ENCODE measurements around the gene IMMP2L. TPM values are rescaled to one million over a fixed set of nuclear protein-coding genes. Genes with fewer than 3 reads are reported as not detected.

The IMMP2L gene
- total and polyA plus RNA-seq, 2 donors (not counting 3 experiments of a cell fraction or from before 2014, with no cell fraction given): 9.9 to 11.8 TPM

DNA sequence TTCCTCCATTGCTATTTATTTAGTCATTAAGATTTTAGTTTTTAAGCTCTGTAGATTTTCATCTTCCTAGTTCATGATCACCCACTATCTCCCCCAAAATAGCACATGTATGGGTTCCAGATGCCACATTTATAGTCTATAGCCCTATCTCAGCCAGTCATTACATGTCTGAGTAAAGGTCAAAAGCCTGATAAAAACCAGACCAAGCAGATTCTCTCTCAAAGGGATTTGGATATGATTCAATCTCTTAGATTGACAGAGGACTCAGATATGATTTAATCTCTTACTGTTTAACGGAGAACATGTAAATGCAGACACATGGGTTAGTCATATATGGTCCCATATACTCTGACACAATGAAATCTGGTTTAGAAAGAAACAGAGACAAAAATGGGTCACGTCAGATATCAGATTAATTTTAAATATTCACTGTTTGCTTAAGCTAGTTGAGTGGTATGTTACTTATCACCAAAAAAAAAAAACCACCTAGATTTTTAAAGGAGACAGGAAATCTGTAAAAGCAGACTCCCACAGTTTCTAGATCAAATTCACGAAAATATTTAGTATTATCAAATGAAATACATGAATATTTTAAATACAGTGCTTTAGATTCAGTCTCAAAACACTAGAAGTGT is 578.4 kb downstream of the IMMP2L start:
- intact Hi-C loops (cut with micrococcal nuclease) (no loop called here), dilution Hi-C loops (cut with MboI; ENCODE audit: extremely low pct_ligation_motif_present, low sequenced_read_pairs) (no loop called here)
- Histone ChIP-seq H3K4me3 (replicated peaks in 1 of 3; ENCODE audit: insufficient read depth in 1 of 3, low read depth in 1 of 3, low read length in 3 of 3) (no peak overlapping the region), H2AFZ (ENCODE audit: low read depth, low read length) (no peak overlapping the region), H3K9me1 (replicated peaks; ENCODE audit: control insufficient read depth, extremely low read depth, insufficient read depth, low read length) (no peaks in the 10 kb centered on the region), H4K20me1 (replicated peaks; ENCODE audit: control insufficient read depth, extremely low read depth, insufficient read depth, low read length) (no peaks in the 10 kb centered on the region), H3K9ac (replicated peaks; ENCODE audit: extremely low read depth, insufficient read depth, low read length) (no peak overlapping the region), H3K27me3 (ENCODE audit: control insufficient read depth in 2 of 2, insufficient read depth in 2 of 2, low read length in 2 of 2) (no peaks in the 10 kb centered on the region), H3K27ac (ENCODE audit: insufficient read depth, low read depth, low read length) (no peak overlapping the region), H3K9me3 (replicated peaks; ENCODE audit: control insufficient read depth, insufficient read depth, low read length) (no peaks in the 10 kb centered on the region), H3K4me2 (ENCODE audit: insufficient read depth, low read length) (no peak overlapping the region), H3K79me2 (ENCODE audit: control insufficient read depth, insufficient read depth, low read length) (no peaks in the 10 kb centered on the region), H3K36me3 (ENCODE audit: control insufficient read depth in 2 of 2, extremely low read depth in 1 of 2, insufficient read depth in 2 of 2, low read length in 2 of 2) (no peaks in the 10 kb centered on the region), H3K4me1 (ENCODE audit: control insufficient read depth, extremely low read depth, insufficient read depth, low read length) (no peaks in the 10 kb centered on the region)
- POLR2A ChIA-PET: no interaction called here
- BruUV-seq (replicated peaks): no TSS peak
- TF ChIP-seq EZH2 (IDR thresholded peaks at IDR 0.05; ENCODE audit: borderline replicate concordance, low read depth, low read length, severe bottlenecking) (no peak), GATA2 (IDR thresholded peaks at IDR 0.05; ENCODE audit: insufficient read depth, insufficient read length, low read depth, low read length) (no peak), MYC (IDR thresholded peaks at IDR 0.05; ENCODE audit: low read depth, low read length) (no peak), FOS (IDR thresholded peaks at IDR 0.05; ENCODE audit: borderline replicate concordance, insufficient read depth, low read length) (no peak), POLR2A (IDR thresholded peaks at IDR 0.05; ENCODE audit: low read depth, low read length) (no peak), JUN (IDR thresholded peaks at IDR 0.05; ENCODE audit: borderline replicate concordance, insufficient read depth, insufficient read length, low read depth) (no peak)
- DNase-seq (ENCODE audit: low read depth, low spot score): no peak
- no peak for FAIRE-seq
- CTCF ChIA-PET: no interaction called here

DNA sequence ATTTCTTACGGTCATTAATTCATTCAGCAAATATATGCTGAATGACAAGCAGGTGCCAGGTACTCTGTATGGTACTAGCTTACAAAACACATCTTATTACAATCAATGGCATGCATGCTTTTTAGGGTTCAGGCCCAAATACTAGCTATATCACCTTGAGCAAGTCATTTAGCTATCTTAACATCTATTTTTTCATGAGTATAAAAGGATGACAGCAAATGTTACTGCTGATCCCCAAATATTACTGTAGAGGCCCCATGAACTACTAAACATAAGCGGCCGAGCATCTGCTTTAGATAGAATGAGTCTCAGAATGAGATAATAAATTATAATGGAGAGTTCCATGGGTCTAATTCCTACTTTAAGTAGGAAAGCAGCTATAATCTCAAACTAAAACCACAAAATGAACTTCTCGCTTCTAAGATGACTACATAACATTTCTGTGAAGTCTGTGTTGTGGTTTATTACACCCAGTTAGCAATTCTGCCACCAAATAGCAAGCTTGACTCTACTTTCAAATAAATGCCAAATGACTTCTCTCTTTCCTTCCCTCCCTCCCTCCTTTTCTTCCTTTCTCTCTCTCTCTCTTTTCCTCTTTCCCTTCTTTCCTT is 585.1 kb downstream of the IMMP2L start:
- no peak for DNase-seq (ENCODE audit: low read depth, low spot score)
- Histone ChIP-seq H3K79me2 (ENCODE audit: control insufficient read depth, insufficient read depth, low read length) (no peaks in the 10 kb centered on the region), H3K9me1 (replicated peaks; ENCODE audit: control insufficient read depth, extremely low read depth, insufficient read depth, low read length) (no peaks in the 10 kb centered on the region), H3K4me3 (replicated peaks in 1 of 3; ENCODE audit: insufficient read depth in 1 of 3, low read depth in 1 of 3, low read length in 3 of 3) (no peak overlapping the region), H3K9ac (replicated peaks; ENCODE audit: extremely low read depth, insufficient read depth, low read length) (no peak overlapping the region), H3K27ac (ENCODE audit: insufficient read depth, low read depth, low read length) (no peak overlapping the region), H3K4me1 (ENCODE audit: control insufficient read depth, extremely low read depth, insufficient read depth, low read length) (peaks cover 4% of the 10 kb centered on the region), H3K4me2 (ENCODE audit: insufficient read depth, low read length) (no peak overlapping the region), H3K9me3 (replicated peaks; ENCODE audit: control insufficient read depth, insufficient read depth, low read length) (no peaks in the 10 kb centered on the region), H4K20me1 (replicated peaks; ENCODE audit: control insufficient read depth, extremely low read depth, insufficient read depth, low read length) (no peaks in the 10 kb centered on the region), H2AFZ (ENCODE audit: low read depth, low read length) (no peak overlapping the region), H3K36me3 (ENCODE audit: control insufficient read depth in 2 of 2, extremely low read depth in 1 of 2, insufficient read depth in 2 of 2, low read length in 2 of 2) (no peaks in the 10 kb centered on the region), H3K27me3 (ENCODE audit: control insufficient read depth in 2 of 2, insufficient read depth in 2 of 2, low read length in 2 of 2) (no peaks in the 10 kb centered on the region)
- BruUV-seq (replicated peaks): no TSS peak
- TF ChIP-seq POLR2A (IDR thresholded peaks at IDR 0.05; ENCODE audit: low read depth, low read length): no peak
- no peak for TF ChIP-seq MYC (IDR thresholded peaks at IDR 0.05; ENCODE audit: low read depth, low read length)
- no peak for TF ChIP-seq EZH2 (IDR thresholded peaks at IDR 0.05; ENCODE audit: borderline replicate concordance, low read depth, low read length, severe bottlenecking)
- no peak for TF ChIP-seq CTCF (IDR thresholded peaks at IDR 0.05; ENCODE audit: extremely low read depth in 1 of 2, insufficient read depth in 1 of 2, low read depth in 1 of 2, low read length in 2 of 2)
- TF ChIP-seq POLR2AphosphoS5 (IDR thresholded peaks at IDR 0.05; ENCODE audit: insufficient read depth, low read depth, low read length): no peak
- TF ChIP-seq JUN (IDR thresholded peaks at IDR 0.05; ENCODE audit: borderline replicate concordance, insufficient read depth, insufficient read length, low read depth): no peak
- no peak for TF ChIP-seq GATA2 (IDR thresholded peaks at IDR 0.05; ENCODE audit: insufficient read depth, insufficient read length, low read depth, low read length)
- TF ChIP-seq FOS (IDR thresholded peaks at IDR 0.05; ENCODE audit: borderline replicate concordance, insufficient read depth, low read length): no peak
- TF ChIP-seq MAX (IDR thresholded peaks at IDR 0.05; ENCODE audit: insufficient read depth, insufficient read length): no peak
- intact Hi-C loops (cut with micrococcal nuclease): no loop called here
- dilution Hi-C loops (cut with MboI; ENCODE audit: extremely low pct_ligation_motif_present, low sequenced_read_pairs): no loop called here
- ChIA-PET POLR2A (no interaction called here), CTCF (interaction anchor here (1.0 to 1.2 kb wide), 3 partner anchors 9 to 26 kb away, joined by 3 to 4 read pairs (median 3); no protein-coding TSS in a partner anchor)
- FAIRE-seq: no peak
